ENCODE measurements around the gene PDIA6. TPM values are rescaled to one million over a fixed set of nuclear protein-coding genes. Genes with fewer than 3 reads are reported as not detected.

PDIA6 gene
- total and polyA plus RNA-seq, 2 donors from 2014 or later = 190 to 225 TPM

- DNase-seq (peak in 1 of 5 donors; percentile 32), FAIRE-seq (no peak)
- H3K27ac ChIP-seq (ENCODE audit: low read depth in 2 of 2, low read length in 2 of 2) = no peak overlapping the region
- peaks cover 0 to 14% (median 4%) of the 10 kb centered on the region in 3 donors for H3K4me1 ChIP-seq (ENCODE audit: control insufficient read depth in 2 of 3, insufficient read depth in 2 of 3, low read depth in 1 of 3, low read length in 3 of 3)
- no peak overlapping the region for H3K9ac ChIP-seq (ENCODE audit: low read length in 3 of 3)
- H3K9me3 ChIP-seq (ENCODE audit: control insufficient read depth in 2 of 3, insufficient read depth in 1 of 3, low read length in 3 of 3) = no peaks in the 10 kb centered on the region
- H3K36me3 ChIP-seq (ENCODE audit: control insufficient read depth in 2 of 3, insufficient read depth in 3 of 3, low read length in 3 of 3) = peaks cover 15 to 66% (median 38%) of the 10 kb centered on the region in 3 donors
- H3K27me3 ChIP-seq (ENCODE audit: control insufficient read depth, insufficient read depth, low read length) = no peaks in the 10 kb centered on the region
- intact Hi-C loops (cut with DNase I) = no loop called here
- no peak for TF ChIP-seq CTCF (IDR thresholded peaks at IDR 0.05; ENCODE audit: borderline replicate concordance, extremely low read depth, insufficient read depth)
- no peak overlapping the region for H3K4me3 ChIP-seq (ENCODE audit: low read length in 3 of 3)
Observed at GRCh38 chr2:10787176-10787968, 25.2 kb downstream of the PDIA6 start.

- Histone ChIP-seq H3K27ac (ENCODE audit: low read depth in 2 of 2, low read length in 2 of 2) (no peak overlapping the region), H3K36me3 (ENCODE audit: control insufficient read depth in 2 of 3, insufficient read depth in 3 of 3, low read length in 3 of 3) (peaks cover 17 to 61% (median 41%) of the 10 kb centered on the region in 3 donors), H3K9me3 (ENCODE audit: control insufficient read depth in 2 of 3, insufficient read depth in 1 of 3, low read length in 3 of 3) (no peaks in the 10 kb centered on the region), H3K4me1 (ENCODE audit: control insufficient read depth in 2 of 3, insufficient read depth in 2 of 3, low read depth in 1 of 3, low read length in 3 of 3) (peaks cover 0 to 14% (median 4%) of the 10 kb centered on the region in 3 donors), H3K9ac (ENCODE audit: low read length in 3 of 3) (no peak overlapping the region), H3K27me3 (ENCODE audit: control insufficient read depth, insufficient read depth, low read length) (no peaks in the 10 kb centered on the region), H3K4me3 (ENCODE audit: low read length in 3 of 3) (no peak overlapping the region)
- FAIRE-seq (no peak), DNase-seq (no peak)
- TF ChIP-seq CTCF (IDR thresholded peaks at IDR 0.05; ENCODE audit: borderline replicate concordance, extremely low read depth, insufficient read depth) = no peak
- intact Hi-C loops (cut with DNase I) = no loop called here
Observed at GRCh38 chr2:10786240-10786982, 26.2 kb downstream of the PDIA6 start.

GRCh38 chr2:10785260-10785659 lies 27.3 kb downstream of the PDIA6 start:
- DNase-seq (peak in 1 of 5 donors; percentile 35), FAIRE-seq (no peak)
- Histone ChIP-seq H3K27me3 (ENCODE audit: control insufficient read depth, insufficient read depth, low read length) (no peaks in the 10 kb centered on the region), H3K9ac (ENCODE audit: low read length in 3 of 3) (no peak overlapping the region), H3K27ac (ENCODE audit: low read depth in 2 of 2, low read length in 2 of 2) (no peak overlapping the region), H3K9me3 (ENCODE audit: control insufficient read depth in 2 of 3, insufficient read depth in 1 of 3, low read length in 3 of 3) (no peaks in the 10 kb centered on the region), H3K4me1 (ENCODE audit: control insufficient read depth in 2 of 3, insufficient read depth in 2 of 3, low read depth in 1 of 3, low read length in 3 of 3) (peaks cover 0 to 12% (median 4%) of the 10 kb centered on the region in 3 donors), H3K36me3 (ENCODE audit: control insufficient read depth in 2 of 3, insufficient read depth in 3 of 3, low read length in 3 of 3) (peaks cover 15 to 60% (median 38%) of the 10 kb centered on the region in 3 donors), H3K4me3 (ENCODE audit: low read length in 3 of 3) (no peak overlapping the region)
- intact Hi-C loops (cut with DNase I) = no loop called here
- no peak for TF ChIP-seq CTCF (IDR thresholded peaks at IDR 0.05; ENCODE audit: borderline replicate concordance, extremely low read depth, insufficient read depth)
